GM12878 (cell line): Measurements from ENCODE around the gene SMARCC1. TPM values are rescaled to one million over a fixed set of nuclear protein-coding genes. Genes with fewer than 3 reads are reported as not detected.

Experiments used
- ATAC-seq: fragments of 200-7000 bp; cut with Tn5 transposase; 3 replicates; pipeline ENCODE4 v1.9.1; 2020; ENCODE audit warnings: mild to moderate bottlenecking, moderate library complexity
- BruUV-seq: library from RNA; stranded (reverse); fragments of 400-500 nt; replicated peaks from 2 replicates; lab custom pipeline; 2021; lab: Mats Ljungman, UMichigan
- CTCF ChIA-PET: fragments of 300-600 bp; sonication (Branson Sonifier 250); formaldehyde crosslinking; extraction: SDS; loops from one replicate; lab custom pipeline; 2021; ENCODE audit warnings: inconsistent platforms; lab: Yijun Ruan, JAX
- POLR2A ChIA-PET: fragments of 350-600 bp; formaldehyde crosslinking; extraction: SDS; loops from one replicate; lab custom pipeline; 2021; ENCODE audit warnings: inconsistent platforms; lab: Charles Lee
- RAD21 ChIA-PET: fragments of 300-600 bp; sonication (Branson Sonifier 250); formaldehyde crosslinking; loops from one replicate; lab custom pipeline; 2023; ENCODE audit warnings: antibody characterized with exemption; ENCODE audit not compliant: unreplicated experiment; lab: Charles Lee
- SMC1A ChIA-PET: fragments of 300-600 bp; sonication (Branson Sonifier 250); formaldehyde crosslinking; loops from one replicate; lab custom pipeline; 2023; ENCODE audit not compliant: unreplicated experiment, uncharacterized antibody; lab: Charles Lee
- DNase-seq: peaks from one replicate; pipeline ENCODE4 v3.0.0-alpha.2; 2011; ENCODE audit warnings: low read depth, low spot score
- FAIRE-seq: peaks from 3 replicates; lab custom pipeline; 2011; peaks lifted over from hg19 to GRCh38; lab: Jason Lieb, UNC
- H2AFZ ChIP-seq: 2 replicates; pipeline ENCODE4 v1.6.0; 2011; ENCODE audit warnings: low read depth, low read length, control low read depth; ENCODE audit not compliant: control insufficient read depth
- H3K27ac ChIP-seq: 2 replicates; pipeline ENCODE4 v1.5.1; 2011; ENCODE audit warnings: control low read depth; ENCODE audit not compliant: control insufficient read depth, insufficient read depth
- H3K27me3 ChIP-seq, 2 experiments: replicated peaks in 1 of 2; 2 replicates each; pipeline versions ENCODE4 v1.6.0 to v1.6.1; 2011; ENCODE audit warnings: low read length in 1 of 2; ENCODE audit not compliant: control insufficient read depth in 2 of 2, insufficient read depth in 2 of 2
- H3K36me3 ChIP-seq, 2 experiments: 2 replicates each; pipeline ENCODE4 v1.5.1; 2011; ENCODE audit warnings: low read length in 1 of 2; ENCODE audit not compliant: control insufficient read depth in 2 of 2, insufficient read depth in 2 of 2
- H3K4me1 ChIP-seq: 2 replicates; pipeline ENCODE4 v1.6.1; 2011; ENCODE audit warnings: mild to moderate bottlenecking, low read length, moderate library complexity, mixed read lengths; ENCODE audit not compliant: control insufficient read depth, insufficient read depth
- H3K4me2 ChIP-seq: 2 replicates; pipeline ENCODE4 v1.6.0; 2011; ENCODE audit warnings: control low read depth; ENCODE audit not compliant: control insufficient read depth, insufficient read depth
- H3K4me3 ChIP-seq: fragments of 200-600 bp; sonication (generic); 2 replicates; pipeline ENCODE4 v1.5.1; 2016
- H3K79me2 ChIP-seq: 2 replicates; pipeline ENCODE4 v1.6.0; 2011; ENCODE audit warnings: low read length; ENCODE audit not compliant: control insufficient read depth, insufficient read depth
- H3K9ac ChIP-seq: 2 replicates; pipeline ENCODE4 v1.8.0; 2011; ENCODE audit warnings: low read length, control low read depth, mixed read lengths; ENCODE audit not compliant: control insufficient read depth, insufficient read depth
- H3K9me3 ChIP-seq: replicated peaks from 3 replicates; pipeline ENCODE4 v1.5.1; 2011; ENCODE audit warnings: mild to moderate bottlenecking, low read length; ENCODE audit not compliant: control insufficient read depth, insufficient read depth
- H4K20me1 ChIP-seq: 2 replicates; pipeline ENCODE4 v1.6.0; 2011; ENCODE audit not compliant: control insufficient read depth, insufficient read depth
- EED ChIP-seq: sonication (generic); IDR thresholded peaks from 2 replicates; pipeline ENCODE4 v1.6.1; 2016; ENCODE audit warnings: antibody characterized with exemption, low read depth
- IRF4 ChIP-seq: IDR thresholded peaks from 2 replicates; pipeline ENCODE4 v1.6.1; 2011; ENCODE audit warnings: low read depth, low read length
- JUND ChIP-seq: IDR thresholded peaks from 2 replicates; pipeline ENCODE4 v1.6.1; 2012; ENCODE audit warnings: low read depth, mild to moderate bottlenecking, low read length, improper control_type of control experiment, moderate library complexity
- SIN3A ChIP-seq: IDR thresholded peaks from 2 replicates; pipeline ENCODE4 v1.6.1; 2012; ENCODE audit warnings: low read depth, low read length, improper control_type of control experiment
- YY1 ChIP-seq: IDR thresholded peaks from 2 replicates; pipeline ENCODE4 v1.6.1; 2011; ENCODE audit warnings: low read depth, mild to moderate bottlenecking, low read length
- WGBS: methylation state at CpG from one replicate; pipeline ENCODE4 v1.1.6; 2016; ENCODE audit warnings: low lambda C conversion rate; ENCODE audit not compliant: insufficient replicate concordance, insufficient coverage; ENCODE audit errors: missing lambda C conversion rate; 5-methylcytosine and 5-hydroxymethylcytosine counted together
- in situ Hi-C: fragments of 300-500 bp; cut with MboI; formaldehyde crosslinking; loops from 9 replicates; pipeline ENCODE4 v1.14.3; 2018; ENCODE audit warnings: mixed read lengths
- intact Hi-C: fragments of 100-400 bp; cut with micrococcal nuclease; formaldehyde crosslinking; loops from one replicate; pipeline ENCODE4 v1.14.2; 2022; ENCODE audit not compliant: unreplicated experiment
- polyA plus RNA-seq, 11 experiments: library from polyadenylated mRNA; depleted of rRNA in 4 of 11; unstranded in 6 of 11; stranded (reverse) in 5 of 11; fragments of >200 nt; fragmentation: Nextera tagmentation in 4 of 11; fragmentation: Illumina TruSeq in 1 of 11; extraction: Ambion mirVana in 4 of 11; extraction: Trizol in 1 of 11; gene quantifications; 1 replicate in 1 of 11; 2 replicates in 10 of 11; pipeline versions ENCODE4 v1.2.1 to v1.2.3, GENCODE V29; 2011 to 2016; ENCODE audit warnings: inconsistent platforms in 2 of 11, missing spikeins in 2 of 11, low read depth in 1 of 11
- total RNA-seq, 4 experiments: library from RNA; depleted of rRNA in 3 of 4; stranded (reverse); fragments of >200 nt in 3 of 4; fragmentation: Illumina TruSeq in 1 of 4; extraction: Trizol in 1 of 4; gene quantifications; 2 replicates each; pipeline versions ENCODE4 v1.2.1 to v1.2.3, GENCODE V29; 2013 to 2021
- TF ChIP-seq, protein P1 (sequence below): IDR thresholded peaks from 2 replicates; pipeline ENCODE4 v1.6.1; 2012; ENCODE audit warnings: mild to moderate bottlenecking, low read depth, low read length
- TF ChIP-seq, protein P2 (sequence below): fragments of 450-650 bp; IDR thresholded peaks from 2 replicates; pipeline ENCODE4 v1.6.1; 2017; ENCODE audit warnings: mild to moderate bottlenecking
- TF ChIP-seq, protein P3 (sequence below): IDR thresholded peaks from 2 replicates; pipeline ENCODE4 v1.6.1; 2011; ENCODE audit warnings: low read depth, mild to moderate bottlenecking, low read length, moderate library complexity, borderline replicate concordance; ENCODE audit errors: extremely low read depth
- TF ChIP-seq, protein P4 (sequence below): fragments of 450-650 bp; IDR thresholded peaks from 2 replicates; pipeline ENCODE4 v1.6.1; 2017; ENCODE audit warnings: mild to moderate bottlenecking, low read depth, inconsistent platforms; ENCODE audit not compliant: poor library complexity, severe bottlenecking
- TF ChIP-seq, protein P5 (sequence below): fragments of 450-650 bp; IDR thresholded peaks from 2 replicates; pipeline ENCODE4 v1.6.1; 2014; ENCODE audit warnings: mild to moderate bottlenecking
- TF ChIP-seq, protein P6 (sequence below): IDR thresholded peaks from 2 replicates; pipeline ENCODE4 v1.6.1; 2011; ENCODE audit warnings: borderline replicate concordance, low read depth, mild to moderate bottlenecking, moderate library complexity, low read length; ENCODE audit not compliant: insufficient read depth, poor library complexity, severe bottlenecking

SMARCC1 gene
- total and polyA plus RNA-seq, 10 of the 15 experiments (the other 5 are each of a cell fraction or from before 2014, with no cell fraction given) = 26.6 to 147 (median 57.1) TPM

DNA sequence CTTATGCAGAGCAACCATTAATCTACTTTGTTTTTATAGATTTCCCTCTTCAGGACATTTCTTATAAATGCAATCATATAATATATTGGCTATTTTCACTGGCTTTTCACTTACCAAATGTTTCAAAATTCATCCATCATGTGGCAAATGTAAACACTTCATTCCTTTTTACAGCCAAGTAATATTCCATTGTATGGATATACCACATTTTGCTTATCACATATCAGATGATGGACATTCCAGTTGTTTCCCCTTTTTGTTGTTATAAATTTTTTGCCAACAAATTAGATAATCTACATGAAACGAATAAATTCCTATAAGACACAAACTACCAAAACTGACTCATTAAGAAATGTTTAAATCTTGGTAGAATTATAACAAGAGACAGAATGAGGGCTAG is 123.2 kb downstream of the SMARCC1 start:
- no peaks in the 10 kb centered on the region for H3K4me1 ChIP-seq
- ATAC-seq (no peak), DNase-seq (no peak), FAIRE-seq (no peak)
- SMC1A ChIA-PET = interaction anchor here (1.5 kb wide), 1 partner anchor 9 kb away, joined by 4 read pairs; no protein-coding TSS in a partner anchor
- H3K27me3 ChIP-seq = no peaks in the 10 kb centered on the region
- no peak overlapping the region for H3K9ac ChIP-seq
- intact Hi-C loops = loop anchor here (10.0 kb wide), 1 partner anchor 134 kb away; no protein-coding TSS in a partner anchor
- H3K4me2 ChIP-seq = no peak overlapping the region
- POLR2A ChIA-PET = no interaction called here
- peaks cover 2 to 23% of the 10 kb centered on the region in 2 experiments for H3K36me3 ChIP-seq
- H3K27ac ChIP-seq = no peak overlapping the region
- H2AFZ ChIP-seq = no peak overlapping the region
- TSS peak; percentile 12 for BruUV-seq
- in situ Hi-C loops = no loop called here
- RAD21 ChIA-PET = no interaction called here
- CTCF ChIA-PET = no interaction called here
- WGBS = 100% methylated on average over 1 of the region's 1 CpG
- H3K79me2 ChIP-seq = no peaks in the 10 kb centered on the region
- H3K4me3 ChIP-seq = no peak overlapping the region
- no peaks in the 10 kb centered on the region; the same call in 2 of the 3 replicates for H3K9me3 ChIP-seq
- no peaks in the 10 kb centered on the region for H4K20me1 ChIP-seq
- TF ChIP-seq, protein P1, sequence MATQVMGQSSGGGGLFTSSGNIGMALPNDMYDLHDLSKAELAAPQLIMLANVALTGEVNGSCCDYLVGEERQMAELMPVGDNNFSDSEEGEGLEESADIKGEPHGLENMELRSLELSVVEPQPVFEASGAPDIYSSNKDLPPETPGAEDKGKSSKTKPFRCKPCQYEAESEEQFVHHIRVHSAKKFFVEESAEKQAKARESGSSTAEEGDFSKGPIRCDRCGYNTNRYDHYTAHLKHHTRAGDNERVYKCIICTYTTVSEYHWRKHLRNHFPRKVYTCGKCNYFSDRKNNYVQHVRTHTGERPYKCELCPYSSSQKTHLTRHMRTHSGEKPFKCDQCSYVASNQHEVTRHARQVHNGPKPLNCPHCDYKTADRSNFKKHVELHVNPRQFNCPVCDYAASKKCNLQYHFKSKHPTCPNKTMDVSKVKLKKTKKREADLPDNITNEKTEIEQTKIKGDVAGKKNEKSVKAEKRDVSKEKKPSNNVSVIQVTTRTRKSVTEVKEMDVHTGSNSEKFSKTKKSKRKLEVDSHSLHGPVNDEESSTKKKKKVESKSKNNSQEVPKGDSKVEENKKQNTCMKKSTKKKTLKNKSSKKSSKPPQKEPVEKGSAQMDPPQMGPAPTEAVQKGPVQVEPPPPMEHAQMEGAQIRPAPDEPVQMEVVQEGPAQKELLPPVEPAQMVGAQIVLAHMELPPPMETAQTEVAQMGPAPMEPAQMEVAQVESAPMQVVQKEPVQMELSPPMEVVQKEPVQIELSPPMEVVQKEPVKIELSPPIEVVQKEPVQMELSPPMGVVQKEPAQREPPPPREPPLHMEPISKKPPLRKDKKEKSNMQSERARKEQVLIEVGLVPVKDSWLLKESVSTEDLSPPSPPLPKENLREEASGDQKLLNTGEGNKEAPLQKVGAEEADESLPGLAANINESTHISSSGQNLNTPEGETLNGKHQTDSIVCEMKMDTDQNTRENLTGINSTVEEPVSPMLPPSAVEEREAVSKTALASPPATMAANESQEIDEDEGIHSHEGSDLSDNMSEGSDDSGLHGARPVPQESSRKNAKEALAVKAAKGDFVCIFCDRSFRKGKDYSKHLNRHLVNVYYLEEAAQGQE = no peak
- TF ChIP-seq, protein P2, sequence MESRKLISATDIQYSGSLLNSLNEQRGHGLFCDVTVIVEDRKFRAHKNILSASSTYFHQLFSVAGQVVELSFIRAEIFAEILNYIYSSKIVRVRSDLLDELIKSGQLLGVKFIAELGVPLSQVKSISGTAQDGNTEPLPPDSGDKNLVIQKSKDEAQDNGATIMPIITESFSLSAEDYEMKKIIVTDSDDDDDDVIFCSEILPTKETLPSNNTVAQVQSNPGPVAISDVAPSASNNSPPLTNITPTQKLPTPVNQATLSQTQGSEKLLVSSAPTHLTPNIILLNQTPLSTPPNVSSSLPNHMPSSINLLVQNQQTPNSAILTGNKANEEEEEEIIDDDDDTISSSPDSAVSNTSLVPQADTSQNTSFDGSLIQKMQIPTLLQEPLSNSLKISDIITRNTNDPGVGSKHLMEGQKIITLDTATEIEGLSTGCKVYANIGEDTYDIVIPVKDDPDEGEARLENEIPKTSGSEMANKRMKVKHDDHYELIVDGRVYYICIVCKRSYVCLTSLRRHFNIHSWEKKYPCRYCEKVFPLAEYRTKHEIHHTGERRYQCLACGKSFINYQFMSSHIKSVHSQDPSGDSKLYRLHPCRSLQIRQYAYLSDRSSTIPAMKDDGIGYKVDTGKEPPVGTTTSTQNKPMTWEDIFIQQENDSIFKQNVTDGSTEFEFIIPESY = no peak
- no peak for TF ChIP-seq JUND
- TF ChIP-seq, protein P3, sequence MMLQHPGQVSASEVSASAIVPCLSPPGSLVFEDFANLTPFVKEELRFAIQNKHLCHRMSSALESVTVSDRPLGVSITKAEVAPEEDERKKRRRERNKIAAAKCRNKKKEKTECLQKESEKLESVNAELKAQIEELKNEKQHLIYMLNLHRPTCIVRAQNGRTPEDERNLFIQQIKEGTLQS = no peak
- TF ChIP-seq, protein P4, sequence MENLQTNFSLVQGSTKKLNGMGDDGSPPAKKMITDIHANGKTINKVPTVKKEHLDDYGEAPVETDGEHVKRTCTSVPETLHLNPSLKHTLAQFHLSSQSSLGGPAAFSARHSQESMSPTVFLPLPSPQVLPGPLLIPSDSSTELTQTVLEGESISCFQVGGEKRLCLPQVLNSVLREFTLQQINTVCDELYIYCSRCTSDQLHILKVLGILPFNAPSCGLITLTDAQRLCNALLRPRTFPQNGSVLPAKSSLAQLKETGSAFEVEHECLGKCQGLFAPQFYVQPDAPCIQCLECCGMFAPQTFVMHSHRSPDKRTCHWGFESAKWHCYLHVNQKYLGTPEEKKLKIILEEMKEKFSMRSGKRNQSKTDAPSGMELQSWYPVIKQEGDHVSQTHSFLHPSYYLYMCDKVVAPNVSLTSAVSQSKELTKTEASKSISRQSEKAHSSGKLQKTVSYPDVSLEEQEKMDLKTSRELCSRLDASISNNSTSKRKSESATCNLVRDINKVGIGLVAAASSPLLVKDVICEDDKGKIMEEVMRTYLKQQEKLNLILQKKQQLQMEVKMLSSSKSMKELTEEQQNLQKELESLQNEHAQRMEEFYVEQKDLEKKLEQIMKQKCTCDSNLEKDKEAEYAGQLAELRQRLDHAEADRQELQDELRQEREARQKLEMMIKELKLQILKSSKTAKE = no peak
- TF ChIP-seq EED = no peak
- no peak for TF ChIP-seq SIN3A
- TF ChIP-seq, protein P5, sequence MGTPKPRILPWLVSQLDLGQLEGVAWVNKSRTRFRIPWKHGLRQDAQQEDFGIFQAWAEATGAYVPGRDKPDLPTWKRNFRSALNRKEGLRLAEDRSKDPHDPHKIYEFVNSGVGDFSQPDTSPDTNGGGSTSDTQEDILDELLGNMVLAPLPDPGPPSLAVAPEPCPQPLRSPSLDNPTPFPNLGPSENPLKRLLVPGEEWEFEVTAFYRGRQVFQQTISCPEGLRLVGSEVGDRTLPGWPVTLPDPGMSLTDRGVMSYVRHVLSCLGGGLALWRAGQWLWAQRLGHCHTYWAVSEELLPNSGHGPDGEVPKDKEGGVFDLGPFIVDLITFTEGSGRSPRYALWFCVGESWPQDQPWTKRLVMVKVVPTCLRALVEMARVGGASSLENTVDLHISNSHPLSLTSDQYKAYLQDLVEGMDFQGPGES = no peak
- TF ChIP-seq YY1 = no peak
- TF ChIP-seq, protein P6, sequence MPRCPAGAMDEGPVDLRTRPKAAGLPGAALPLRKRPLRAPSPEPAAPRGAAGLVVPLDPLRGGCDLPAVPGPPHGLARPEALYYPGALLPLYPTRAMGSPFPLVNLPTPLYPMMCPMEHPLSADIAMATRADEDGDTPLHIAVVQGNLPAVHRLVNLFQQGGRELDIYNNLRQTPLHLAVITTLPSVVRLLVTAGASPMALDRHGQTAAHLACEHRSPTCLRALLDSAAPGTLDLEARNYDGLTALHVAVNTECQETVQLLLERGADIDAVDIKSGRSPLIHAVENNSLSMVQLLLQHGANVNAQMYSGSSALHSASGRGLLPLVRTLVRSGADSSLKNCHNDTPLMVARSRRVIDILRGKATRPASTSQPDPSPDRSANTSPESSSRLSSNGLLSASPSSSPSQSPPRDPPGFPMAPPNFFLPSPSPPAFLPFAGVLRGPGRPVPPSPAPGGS = no peak
- TF ChIP-seq IRF4 = no peak
